Progenitor cell of endocrine pancreas (in vitro differentiated cells): ENCODE results near the gene EIF2D. TPM values are rescaled to one million over a fixed set of nuclear protein-coding genes. Genes with fewer than 3 reads are reported as not detected.

Experiments
- DNase-seq: peaks from one replicate; pipeline ENCODE4 v3.0.0; 2021; ENCODE audit warnings: low spot score; ENCODE audit not compliant: unreplicated experiment
- H3K27ac Mint-ChIP-seq: 2 replicates; pipeline ENCODE4 v1.8.0; 2021; ENCODE audit warnings: mild to moderate bottlenecking, moderate library complexity, mixed read lengths
- H3K27me3 Mint-ChIP-seq: 2 replicates; pipeline ENCODE4 v1.8.0; 2021; ENCODE audit warnings: mixed read lengths
- H3K36me3 Mint-ChIP-seq: 2 replicates; pipeline ENCODE4 v1.8.0; 2022; ENCODE audit warnings: mixed read lengths; ENCODE audit not compliant: insufficient read depth
- H3K4me1 Mint-ChIP-seq: 2 replicates; pipeline ENCODE4 v1.8.0; 2021; ENCODE audit warnings: low read depth, mixed read lengths
- H3K4me3 Mint-ChIP-seq: 2 replicates; pipeline ENCODE4 v1.8.0; 2021; ENCODE audit warnings: low read depth, mild to moderate bottlenecking, moderate library complexity, mixed read lengths
- H3K9me3 Mint-ChIP-seq: 2 replicates; pipeline ENCODE4 v1.8.0; 2021; ENCODE audit warnings: low read depth, mixed read lengths
- CTCF ChIP-seq: fragments of 200-600 bp; sonication (generic); IDR thresholded peaks from one replicate; pipeline ENCODE4 v1.5.0; 2021; ENCODE audit warnings: antibody characterized with exemption, mild to moderate bottlenecking; ENCODE audit not compliant: unreplicated experiment
- total RNA-seq: library from RNA; stranded (reverse); gene quantifications from 2 replicates; pipeline ENCODE4 v1.2.1, GENCODE V29; 2021

EIF2D gene
- total RNA-seq, 1 donor from 2014 or later: 36.8 TPM

DNA sequence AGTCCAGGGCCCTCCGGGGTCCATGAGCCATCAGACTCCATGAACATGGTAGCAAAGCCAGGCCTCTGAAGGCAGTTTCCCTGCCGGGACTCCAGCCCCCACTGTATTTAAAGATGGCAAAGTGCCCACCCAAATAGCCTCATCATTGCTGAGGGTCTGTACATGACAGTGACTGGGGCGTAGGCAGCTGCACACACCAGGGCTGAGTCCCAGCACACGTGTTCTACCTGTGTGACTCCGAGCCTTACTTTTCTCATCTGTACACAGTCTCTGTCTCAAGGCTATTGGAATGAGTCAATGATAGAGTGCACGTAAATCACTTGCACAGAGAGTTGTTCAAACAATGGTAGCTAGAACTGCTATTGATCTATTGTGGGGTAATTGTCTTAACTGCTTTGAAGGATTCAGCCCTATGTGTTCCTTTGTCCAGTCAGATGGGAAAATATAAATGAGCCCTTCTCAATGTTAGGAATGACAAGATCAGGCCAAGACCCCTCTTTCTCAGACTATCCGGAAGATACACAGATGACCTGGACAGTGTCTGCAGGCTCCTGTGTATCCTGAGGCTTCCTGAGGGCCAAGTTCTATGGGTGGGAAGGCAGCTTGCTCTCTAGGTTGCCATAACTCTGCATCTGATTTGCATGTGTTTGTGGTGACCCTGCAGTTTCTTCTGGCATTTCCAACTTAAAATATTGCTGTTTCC lies 56.1 kb downstream of the EIF2D start:
- DNase-seq: no peak
- H3K36me3 Mint-ChIP-seq: no peaks in the 10 kb centered on the region
- H3K4me1 Mint-ChIP-seq: peaks cover 38% of the 10 kb centered on the region
- no peak for TF ChIP-seq CTCF
- H3K4me3 Mint-ChIP-seq: peak overlapping the region; percentile 49
- H3K27ac Mint-ChIP-seq: peak overlapping the region; percentile 59
- no peaks in the 10 kb centered on the region for H3K9me3 Mint-ChIP-seq
- H3K27me3 Mint-ChIP-seq: peaks cover 37% of the 10 kb centered on the region

DNA sequence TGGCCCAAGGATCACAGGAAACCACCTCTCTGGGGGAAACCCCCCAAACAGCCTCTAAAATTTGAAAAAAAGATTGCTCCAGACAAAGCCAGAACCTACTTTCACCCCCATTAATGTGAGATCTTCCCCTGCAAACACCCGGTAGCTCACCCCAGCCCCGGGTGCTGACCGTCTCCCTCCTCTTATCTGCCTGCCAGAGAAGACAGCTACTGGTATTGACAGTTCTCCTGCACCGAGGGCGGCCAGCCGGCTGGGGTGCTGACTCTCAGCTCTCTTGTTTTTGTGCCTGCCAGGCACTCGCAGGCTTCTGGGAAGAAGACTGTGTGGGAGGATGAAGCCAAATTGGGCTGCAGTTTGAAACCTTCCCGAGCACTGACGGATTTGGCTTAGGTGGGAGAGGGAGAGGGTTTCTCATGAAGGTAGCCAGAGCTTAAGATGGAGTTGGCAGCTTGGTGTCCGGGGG lies 56.8 kb downstream of the EIF2D start:
- H3K4me3 Mint-ChIP-seq: no peak overlapping the region
- DNase-seq: no peak
- H3K4me1 Mint-ChIP-seq: peaks cover 38% of the 10 kb centered on the region
- no peaks in the 10 kb centered on the region for H3K9me3 Mint-ChIP-seq
- TF ChIP-seq CTCF: no peak
- H3K27me3 Mint-ChIP-seq: peaks cover 42% of the 10 kb centered on the region
- peak overlapping the region; percentile 22 for H3K27ac Mint-ChIP-seq
- H3K36me3 Mint-ChIP-seq: no peaks in the 10 kb centered on the region

- TF ChIP-seq CTCF: no peak
- Mint-ChIP-seq H3K9me3 (no peaks in the 10 kb centered on the region), H3K27ac (no peak overlapping the region), H3K4me1 (peaks cover 32% of the 10 kb centered on the region), H3K27me3 (peaks cover 43% of the 10 kb centered on the region), H3K36me3 (no peaks in the 10 kb centered on the region), H3K4me3 (no peak overlapping the region)
- no peak for DNase-seq
Measured at GRCh38 chr1:206554701-206555472, 57.4 kb downstream of the EIF2D start.

DNA sequence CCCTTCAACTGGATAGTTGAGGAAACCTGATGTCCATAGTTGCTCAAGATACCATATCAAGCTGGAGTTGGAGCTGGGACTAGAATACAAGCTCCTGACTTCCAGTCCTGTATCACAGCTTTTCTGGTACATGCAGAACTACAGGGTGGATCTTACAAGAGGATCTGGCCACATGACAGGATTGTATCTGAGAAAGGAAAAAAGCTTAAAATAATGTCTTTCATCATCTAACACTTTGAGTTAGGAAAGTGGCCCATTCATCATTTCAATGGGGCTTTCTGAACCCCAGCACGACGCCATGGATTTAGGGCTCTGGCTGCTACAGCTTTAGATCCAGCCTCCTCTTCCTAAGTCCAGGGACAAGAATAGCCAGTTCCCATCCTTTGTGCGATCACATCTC lies 58.1 kb downstream of the EIF2D start:
- DNase-seq: no peak
- H3K9me3 Mint-ChIP-seq: no peaks in the 10 kb centered on the region
- H3K27me3 Mint-ChIP-seq: peaks cover 41% of the 10 kb centered on the region
- no peak overlapping the region for H3K4me3 Mint-ChIP-seq
- H3K36me3 Mint-ChIP-seq: no peaks in the 10 kb centered on the region
- peaks cover 27% of the 10 kb centered on the region for H3K4me1 Mint-ChIP-seq
- no peak overlapping the region for H3K27ac Mint-ChIP-seq
- no peak for TF ChIP-seq CTCF

GRCh38 chr1:206551986-206552326 lies 60.3 kb downstream of the EIF2D start:
- peaks cover 45% of the 10 kb centered on the region for H3K27me3 Mint-ChIP-seq
- peaks cover 1% of the 10 kb centered on the region for H3K36me3 Mint-ChIP-seq
- no peak overlapping the region for H3K4me3 Mint-ChIP-seq
- peaks cover 16% of the 10 kb centered on the region for H3K4me1 Mint-ChIP-seq
- TF ChIP-seq CTCF: no peak
- H3K9me3 Mint-ChIP-seq: no peaks in the 10 kb centered on the region
- no peak for DNase-seq
- no peak overlapping the region for H3K27ac Mint-ChIP-seq
